Pons (tissue), 1 donor: Measurements from ENCODE around the gene CUTA.

Experiments
- DNase-seq: peaks from one replicate; pipeline ENCODE4 v3.0.0-alpha.2; 2016; ENCODE audit warnings: low spot score

CUTA gene

DNA sequence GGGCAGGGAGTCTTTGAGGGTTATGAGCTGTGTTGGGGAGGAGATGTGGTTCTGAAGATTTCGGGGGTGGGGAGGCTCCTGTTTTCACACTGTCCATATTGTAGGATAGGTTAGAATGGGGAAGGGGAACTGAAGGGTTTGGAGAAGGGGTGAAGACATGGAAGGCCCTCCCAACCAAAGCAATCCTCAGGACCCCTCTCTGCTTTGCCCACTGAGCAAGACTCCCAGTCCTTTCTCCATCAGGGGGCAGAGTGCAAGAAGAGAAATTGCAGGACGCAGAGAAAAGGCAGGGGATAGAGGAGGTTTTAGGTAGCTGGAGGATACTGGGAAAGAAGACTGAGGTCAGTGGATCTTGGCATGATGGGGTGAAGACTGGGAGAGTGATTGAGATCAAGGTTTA lies 5.9 kb upstream of the CUTA start:
- DNase-seq = no peak

DNA sequence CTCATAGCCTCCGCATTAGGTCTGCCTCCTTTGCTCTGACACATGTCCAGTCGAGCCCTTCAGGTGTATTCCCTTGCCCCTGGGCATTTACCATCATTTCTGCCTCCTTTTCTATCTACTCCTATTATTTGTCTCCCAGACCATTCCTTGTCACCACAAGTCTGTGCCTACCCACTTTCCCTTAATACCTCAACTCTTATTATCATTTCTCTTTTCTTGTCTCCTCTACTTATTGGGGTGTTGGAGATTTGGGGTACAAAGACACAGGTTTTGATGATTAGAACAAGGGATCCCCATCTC lies 3.4 kb upstream of the CUTA start:
- no peak for DNase-seq

DNA sequence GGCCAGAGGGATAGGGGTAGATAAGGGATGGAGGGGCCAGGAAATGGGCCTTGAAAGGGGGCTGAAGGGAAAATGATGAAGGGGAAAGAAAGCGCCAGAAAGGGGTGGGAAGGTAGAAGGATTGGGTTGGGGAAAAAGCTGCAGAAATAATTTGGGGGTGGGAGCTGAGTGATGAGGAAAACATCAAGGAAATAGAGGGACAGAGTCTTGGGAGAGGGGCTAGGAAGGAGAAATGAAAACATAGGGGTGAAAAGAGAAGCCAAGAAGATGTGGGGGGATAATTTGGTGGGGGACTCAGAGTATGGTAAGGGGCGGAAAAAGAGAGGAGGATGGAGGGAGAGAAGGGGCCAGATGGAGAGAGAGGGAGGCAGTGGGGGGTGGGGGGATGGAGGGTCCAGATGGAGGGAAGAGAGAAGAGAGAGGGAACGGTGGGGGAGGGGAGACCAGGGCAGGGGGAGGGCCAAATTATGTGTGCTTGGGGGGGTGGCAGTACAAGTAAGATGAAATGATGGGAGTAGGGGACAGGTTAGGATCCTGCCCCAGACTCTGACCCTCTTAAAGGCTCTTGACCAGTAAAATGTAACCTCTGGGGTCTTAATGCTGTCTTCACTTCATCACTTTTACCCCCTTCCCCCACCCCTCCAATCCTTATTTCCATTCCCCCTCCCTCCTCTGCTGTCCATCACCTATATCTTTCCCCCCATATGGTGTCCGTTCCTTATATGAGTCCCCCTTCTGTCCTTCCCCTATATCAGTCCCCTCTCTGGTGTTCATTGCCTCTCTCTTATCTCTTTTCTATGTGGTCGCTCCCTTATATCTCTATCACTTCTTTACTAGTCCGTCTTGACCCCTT lies 2.8 kb upstream of the CUTA start:
- DNase-seq = no peak

DNA sequence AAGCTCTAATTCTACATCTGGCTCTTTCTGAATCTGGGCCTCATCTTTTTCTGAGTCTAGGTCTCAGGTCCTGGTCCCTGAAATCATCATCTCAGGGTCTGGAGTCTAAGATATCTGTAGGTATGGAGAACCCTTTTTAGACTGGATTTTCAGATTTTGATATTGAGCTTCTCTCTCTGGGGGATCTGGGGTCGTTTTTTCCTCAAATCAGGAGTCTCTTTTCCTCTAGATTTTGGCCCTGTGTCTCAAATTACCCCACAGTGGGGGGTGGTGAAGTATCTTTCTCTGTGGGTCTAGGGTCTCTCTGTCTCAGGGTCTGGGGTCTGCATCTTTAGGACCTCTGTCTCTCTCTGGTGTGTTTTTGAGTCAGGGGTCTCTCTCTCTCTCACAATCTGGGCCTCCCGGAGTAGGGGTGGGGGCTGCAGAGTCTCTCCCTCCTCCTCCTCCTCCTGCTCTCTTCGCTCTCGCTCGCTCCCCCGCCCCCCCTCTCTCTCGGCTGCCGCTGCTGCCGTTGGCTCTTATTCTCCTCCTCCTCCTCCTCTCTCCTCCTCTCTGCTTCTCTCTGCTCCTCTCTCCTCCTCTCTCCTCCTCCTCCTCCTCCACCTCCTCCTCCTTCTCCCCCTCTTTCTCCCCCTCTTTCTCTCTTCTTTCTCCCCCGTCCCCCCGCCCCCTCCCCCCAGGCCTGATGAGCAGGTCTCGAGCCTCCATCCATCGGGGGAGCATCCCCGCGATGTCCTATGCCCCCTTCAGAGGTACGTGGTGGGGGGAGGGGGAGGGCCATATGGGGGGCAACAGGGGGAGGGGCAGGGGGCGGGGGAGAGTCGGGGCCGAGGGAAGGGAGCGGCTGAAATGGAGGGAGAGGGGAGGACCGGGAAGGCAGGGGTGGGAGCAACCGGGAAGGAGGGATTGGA lies 1.9 kb upstream of the CUTA start, which contains the start of gene SYNGAP1:
TSS of gene SYNGAP1 (plus strand) at position 486 of the 911 bp plus-strand sequence. CDS start at position 686, 200 bp downstream.
- DNase-seq = no peak

DNA sequence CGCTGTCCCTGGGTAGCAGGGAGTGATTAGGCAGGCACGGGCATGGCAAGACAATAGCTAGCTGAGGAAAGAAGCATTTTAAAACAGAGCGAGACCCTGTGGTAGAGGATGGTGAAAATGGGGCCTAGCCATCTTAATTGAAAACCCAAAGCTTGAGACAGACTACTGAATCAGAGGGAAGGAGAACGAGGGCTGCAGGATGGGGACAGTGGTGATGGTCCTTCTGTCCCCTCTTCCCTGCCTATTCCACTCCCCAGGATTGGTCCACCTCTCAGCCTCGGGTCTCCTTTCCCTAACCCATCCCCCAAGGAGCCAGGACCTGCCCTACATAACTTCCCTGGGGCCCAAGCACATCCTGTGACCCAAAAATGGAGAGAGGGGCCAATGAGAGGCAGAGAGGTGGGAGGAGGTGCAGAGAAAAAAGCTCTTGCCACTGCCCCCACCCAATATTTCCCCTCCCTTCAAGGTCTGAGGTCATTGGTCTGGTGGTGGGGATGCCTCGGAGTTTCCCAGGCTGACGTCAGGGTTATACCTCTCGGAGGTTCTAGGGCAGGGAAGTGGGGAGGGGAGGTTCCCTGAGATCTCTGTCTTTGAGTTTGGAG lies 884 bp upstream of the CUTA start:
- no peak for DNase-seq

DNA sequence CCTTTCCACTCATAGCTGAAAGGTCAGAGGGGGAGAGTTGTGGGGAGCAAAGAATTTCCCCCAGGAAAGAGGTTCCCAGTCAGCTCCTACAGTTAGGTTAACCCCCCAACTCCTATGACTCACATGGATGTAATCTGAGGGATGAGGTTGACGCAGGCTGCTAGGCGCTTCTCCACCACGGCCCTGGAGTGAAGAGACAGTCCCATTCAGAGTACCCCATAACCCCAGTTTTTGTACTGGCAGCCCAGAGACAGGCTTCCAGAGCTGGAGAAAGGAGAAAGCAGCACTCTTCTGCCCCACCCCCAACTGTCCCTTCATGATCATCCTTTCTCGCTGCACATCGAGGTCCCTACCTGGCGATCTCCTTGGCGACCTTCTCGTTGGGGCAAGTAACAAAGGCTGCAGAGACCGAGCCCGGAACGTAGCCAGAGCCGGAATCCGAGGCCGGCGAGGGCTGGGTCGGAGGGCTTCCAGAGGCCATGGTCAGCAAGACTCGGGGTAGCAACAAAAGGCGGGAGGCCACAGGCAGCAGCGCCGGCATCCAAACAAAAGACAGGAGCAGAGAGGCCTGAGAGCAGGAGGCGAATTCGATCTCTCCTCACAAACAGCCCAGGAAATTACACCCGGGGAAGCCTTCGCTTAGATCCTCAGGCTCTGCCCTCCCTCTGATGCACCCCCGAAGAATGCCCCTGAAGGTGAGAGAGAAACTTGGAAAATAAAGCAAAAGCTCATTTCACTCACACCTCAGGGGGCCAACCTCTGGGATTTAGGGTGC lies 592 bp downstream of the CUTA start:
- DNase-seq = no peak

DNA sequence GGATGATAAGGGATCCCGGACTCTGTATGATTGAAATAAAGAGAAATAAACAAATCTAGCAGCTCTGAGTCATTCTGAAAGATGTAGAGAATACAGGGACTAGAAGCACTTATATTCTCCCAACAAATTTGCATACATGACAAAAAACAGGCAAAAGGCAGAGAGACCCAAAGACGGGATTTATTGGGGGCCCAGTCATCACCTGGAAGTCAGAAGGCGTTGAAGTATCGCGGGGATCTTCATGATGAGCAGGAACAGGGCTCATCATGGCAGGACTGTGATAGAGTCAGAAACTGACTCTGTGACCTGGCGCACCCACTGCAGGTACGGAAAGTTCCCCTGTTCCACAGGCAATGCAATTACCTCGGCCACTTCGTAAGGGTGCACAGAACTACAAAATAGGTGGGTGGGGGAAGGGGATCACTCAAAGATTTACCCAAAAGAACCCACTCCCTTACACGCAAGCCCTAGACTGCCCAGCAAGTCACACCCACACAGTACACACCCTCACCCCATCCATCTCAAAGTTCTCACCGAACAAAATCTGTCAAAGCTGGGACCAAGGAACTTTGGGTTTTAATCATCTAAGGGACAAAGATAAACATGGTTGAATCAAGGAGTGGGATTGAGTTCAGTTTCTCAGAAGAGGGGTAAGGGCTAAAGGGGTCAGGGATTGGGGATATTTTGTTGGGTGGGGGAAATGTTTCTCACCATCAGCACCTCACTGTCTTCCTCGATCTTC lies 1.4 kb downstream of the CUTA start:
- no peak for DNase-seq

DNA sequence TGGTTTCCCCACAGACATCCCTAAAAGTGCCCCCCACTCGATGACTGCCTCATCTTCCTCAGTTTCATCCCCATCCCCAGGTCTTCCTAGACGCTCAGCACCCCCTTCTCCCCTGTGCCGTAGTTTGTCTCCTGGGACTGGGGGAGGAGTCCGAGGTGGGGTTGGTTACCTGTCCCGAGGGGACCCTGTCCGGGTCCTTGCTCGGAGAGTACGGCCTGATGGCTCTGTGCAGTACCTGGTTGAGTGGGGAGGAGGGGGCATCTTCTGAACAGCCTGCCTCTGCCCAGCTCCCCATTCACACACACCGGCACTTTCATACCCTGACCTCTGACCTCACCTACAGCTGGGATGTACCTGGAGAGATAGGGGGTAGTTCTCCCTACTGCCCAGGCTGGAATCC lies 2.1 kb downstream of the CUTA start:
- no peak for DNase-seq

DNA sequence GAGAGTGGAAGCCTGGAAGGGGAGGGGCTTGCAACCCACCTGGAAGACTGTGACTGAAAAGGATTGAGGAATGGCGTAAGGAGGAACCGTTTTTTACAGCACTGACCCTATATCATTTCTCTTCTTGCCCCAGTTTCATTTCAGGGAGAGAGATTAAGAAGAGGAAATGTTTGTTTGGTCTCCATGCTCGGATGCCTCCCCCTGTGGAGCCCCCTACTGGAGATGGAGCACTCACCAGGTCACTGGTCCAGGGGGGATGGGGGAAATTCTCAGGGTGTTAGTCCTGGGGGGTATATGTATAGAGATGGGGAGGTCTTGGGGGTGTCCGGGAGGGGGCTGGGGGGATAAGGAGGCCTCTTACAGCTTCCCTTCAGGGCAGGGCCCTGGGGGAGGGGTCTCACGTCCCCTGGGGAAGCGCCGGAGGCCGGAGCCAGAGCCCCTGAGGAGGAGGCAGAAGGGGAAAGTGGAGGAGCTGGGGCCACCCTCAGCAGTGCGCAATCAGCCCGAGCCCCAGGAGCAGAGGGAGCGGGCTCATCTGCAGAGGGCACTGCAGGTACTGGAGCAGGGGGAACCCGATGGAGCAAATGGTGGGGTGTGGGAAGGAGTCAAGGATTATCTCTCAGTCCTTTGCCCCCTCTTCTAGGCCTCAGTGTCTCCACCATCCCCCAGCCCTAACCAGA lies 3.2 kb downstream of the CUTA start:
- no peak for DNase-seq

DNA sequence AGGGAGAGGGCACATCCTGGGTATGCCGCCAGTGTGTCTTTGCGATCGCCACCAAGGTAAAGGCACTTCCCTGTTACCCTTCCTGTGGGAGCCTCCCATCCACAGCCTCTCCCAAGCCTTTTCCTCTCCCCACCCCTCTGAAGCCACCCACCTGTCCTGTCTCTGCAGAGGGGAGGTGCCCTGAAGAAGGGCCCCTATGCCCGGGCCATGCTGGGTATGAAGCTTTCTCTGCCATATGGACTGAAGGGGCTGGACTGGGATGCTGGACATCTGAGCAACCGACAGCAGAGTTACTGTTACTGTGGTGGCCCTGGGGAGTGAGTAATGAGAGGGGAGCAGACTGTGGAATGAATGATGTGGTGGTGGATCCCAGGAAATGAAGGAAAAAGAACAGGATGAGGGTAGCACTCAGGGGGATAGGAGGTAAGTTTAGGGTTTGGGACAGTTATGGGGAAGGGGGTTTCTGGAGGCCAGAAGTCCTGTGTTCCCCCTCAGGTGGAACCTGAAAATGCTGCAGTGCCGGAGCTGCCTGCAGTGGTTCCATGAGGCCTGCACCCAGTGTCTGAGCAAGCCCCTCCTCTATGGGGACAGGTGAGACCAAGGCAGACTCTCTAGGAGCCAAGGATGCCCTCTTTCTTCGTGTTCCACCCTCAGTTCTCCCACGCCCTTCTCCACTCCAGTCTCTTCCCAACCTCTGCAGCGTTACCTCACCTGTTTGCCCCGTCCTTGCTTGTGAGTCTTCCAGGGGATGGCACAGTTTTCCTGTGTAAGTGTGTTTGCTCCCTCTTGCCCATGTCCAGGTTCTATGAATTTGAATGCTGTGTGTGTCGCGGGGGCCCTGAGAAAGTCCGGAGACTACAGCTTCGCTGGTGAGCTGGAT lies 4.4 kb downstream of the CUTA start:
- no peak for DNase-seq

DNA sequence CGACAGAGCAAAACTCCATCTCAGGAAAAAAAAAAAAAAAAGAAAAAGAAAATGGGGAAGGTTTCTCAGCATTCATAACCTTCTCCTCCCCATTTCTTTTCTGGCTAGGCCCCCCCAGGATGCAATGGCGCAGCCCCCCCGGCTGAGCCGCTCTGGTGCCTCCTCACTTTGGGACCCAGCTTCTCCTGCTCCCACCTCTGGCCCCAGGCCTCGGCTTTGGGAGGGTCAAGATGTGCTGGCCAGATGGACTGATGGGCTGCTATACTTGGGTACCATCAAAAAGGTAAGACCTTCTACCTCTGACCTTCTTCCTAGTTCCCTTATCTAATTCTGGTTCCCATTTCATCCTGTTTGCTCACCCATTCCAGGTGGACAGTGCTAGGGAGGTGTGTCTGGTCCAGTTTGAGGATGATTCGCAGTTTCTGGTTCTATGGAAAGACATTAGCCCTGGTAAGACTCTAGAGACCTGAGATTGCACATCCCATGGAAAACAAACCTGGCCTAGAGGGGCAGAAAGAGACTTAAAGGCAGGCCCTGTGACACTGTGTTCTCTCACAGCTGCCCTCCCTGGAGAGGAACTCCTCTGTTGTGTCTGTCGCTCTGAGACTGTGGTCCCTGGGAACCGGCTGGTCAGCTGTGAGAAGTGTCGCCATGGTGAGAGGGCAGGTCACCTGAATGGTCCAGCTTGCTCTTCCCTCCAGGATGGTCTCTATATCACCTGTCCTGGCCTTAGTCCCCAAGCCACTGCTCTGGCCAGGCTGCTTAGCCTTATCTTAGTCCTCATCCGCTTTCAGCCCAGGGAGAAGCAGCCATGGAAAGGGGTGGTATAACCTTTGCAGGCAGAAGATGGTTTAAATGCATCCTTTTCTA lies 5.5 kb downstream of the CUTA start:
- no peak for DNase-seq

DNA sequence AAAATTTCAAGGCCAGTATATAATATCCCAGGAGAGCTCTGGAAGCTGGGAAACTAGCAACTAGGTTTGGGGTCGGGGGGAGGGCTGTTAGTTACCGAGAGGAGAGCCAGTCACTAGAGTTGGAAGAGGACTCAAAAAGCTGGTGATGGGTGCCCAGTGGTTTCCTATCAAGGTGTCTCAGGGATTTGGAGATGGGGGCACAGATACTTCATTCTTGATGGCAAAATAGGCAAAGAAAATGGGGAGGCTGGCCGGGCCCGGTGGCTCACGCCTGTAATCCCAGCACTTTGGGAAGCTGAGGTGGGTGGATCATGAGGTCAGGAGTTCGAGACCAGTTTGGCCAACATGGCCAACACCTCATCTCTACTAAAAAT lies 6.3 kb downstream of the CUTA start:
- no peak for DNase-seq

DNA sequence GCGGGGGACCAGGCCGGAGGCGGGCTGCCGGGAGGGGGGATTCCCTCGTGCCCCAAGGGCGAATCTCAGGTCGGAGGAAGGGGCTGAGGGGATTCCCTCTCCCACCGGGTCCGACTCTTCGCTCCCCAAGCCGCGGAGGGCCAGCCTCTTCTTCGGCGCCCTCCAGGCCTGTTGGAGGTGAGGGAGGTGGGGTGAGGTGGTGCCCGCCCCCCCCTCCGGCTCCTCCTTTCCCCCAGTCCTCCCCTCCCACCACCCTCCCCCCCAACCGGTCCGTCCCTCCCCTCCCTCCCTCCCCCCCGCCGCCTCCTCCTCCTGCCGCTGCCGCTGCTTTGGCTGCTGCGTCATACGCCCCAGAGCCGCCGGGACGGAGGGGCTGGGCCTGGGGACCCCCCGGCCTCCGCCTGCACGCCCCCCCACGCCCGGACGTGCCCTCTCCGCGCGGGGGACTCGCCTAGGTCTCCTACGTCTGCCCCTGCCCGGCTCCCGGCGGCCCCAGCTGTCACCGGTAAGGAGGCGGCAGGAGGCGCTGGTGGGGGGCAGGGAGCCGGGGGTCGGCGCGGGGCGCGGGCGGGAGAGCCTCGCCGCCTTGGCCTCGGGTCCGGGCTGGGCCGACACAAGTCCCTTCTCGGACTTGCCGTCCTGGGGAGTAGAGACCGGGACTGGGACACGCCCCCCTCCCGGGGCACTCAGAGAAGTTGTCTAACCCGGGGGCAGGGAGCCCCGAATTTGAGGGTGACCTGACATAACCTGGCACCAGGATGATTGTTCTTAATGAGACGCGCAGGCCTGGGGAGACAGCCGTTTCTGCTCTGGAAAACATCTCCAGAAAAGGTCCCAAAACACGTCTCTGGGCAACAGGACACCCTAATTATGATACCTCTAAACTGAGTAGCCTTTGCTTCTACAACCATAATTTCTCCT lies 6.9 kb downstream of the CUTA start, which contains the start of gene PHF1:
TSS of gene PHF1 (plus strand) at position 304 of the 921 bp plus-strand sequence. CDS start 1,250 bp downstream, outside the sequence.
- no peak for DNase-seq

DNA sequence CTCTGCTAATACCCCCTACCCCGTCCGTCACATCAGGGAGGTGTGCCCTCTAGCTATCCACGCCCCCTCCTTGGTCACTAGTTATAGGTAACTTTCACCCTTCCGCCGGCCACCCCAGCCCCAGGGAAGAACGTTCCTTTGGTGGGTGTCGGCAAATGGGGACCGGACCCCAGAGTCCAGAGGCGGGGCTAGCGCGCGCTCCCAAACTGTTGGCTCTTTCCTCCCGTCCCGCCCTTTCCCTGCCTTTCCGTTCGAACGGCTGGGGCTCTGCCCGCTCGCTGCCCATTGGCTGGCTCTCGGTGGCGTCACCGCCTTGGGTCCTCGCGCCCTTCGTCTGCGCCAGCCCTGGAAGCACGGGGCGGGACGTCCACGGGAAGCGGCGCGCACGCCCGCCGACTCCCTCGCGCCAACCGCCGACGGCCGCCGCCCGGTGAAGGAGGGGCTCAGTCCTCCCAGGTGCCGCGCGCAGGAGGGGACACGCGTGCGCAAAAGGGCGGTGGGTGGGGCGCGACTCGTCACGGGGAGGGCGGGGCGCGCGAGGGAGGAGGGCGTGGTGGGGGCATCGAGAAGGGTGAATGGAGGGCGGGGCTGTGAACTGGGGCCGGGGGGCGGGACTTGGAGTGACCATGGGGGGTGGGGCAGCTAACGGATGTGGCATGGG lies 7.7 kb downstream of the CUTA start:
- DNase-seq = peak; percentile 95

DNA sequence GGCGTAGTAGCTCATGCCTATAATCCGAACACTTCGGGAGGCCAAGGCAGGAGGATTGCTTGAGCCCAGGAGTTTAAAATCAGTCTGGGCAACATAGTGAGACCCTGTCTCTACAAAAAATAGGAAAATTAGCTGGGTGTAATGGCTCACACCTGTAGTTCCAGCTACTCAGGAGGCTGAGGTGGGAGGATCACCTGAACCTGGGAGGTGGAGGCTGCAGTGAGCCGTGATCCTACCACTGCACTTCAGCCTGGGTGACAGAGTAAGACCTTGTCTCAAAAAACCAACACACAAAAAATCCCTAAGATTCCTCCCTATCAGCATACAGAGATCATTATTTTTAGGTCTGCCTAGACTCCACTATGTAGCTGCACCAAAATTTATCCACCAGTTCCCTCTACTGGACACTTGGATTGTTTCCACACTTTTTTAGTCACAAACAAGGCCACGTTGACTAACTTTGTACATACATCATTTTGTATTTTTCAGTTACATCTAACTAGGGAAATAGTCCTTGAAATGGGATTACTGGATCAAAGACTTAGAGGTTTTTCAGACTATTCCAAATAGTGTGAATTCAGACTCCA lies 10.7 kb downstream of the CUTA start:
- no peak for DNase-seq

DNA sequence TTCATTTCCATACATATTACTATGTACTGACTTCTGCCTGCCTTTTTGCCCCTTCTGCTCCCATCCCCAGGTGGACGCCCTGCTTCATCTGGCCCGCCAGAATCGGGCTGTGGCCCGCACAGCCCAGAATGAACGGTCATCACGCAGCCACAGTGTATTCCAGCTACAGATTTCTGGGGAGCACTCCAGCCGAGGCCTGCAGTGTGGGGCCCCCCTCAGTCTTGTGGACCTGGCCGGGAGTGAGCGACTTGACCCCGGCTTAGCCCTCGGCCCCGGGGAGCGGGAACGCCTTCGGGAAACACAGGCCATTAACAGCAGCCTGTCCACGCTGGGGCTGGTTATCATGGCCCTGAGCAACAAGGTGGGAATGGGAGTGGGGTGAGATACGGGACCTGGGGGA lies 11.8 kb downstream of the CUTA start:
- no peak for DNase-seq
